ENCODE measurements around the gene ALK. TPM values are rescaled to one million over a fixed set of nuclear protein-coding genes. Genes with fewer than 3 reads are reported as not detected.

The ALK gene
- total and polyA plus RNA-seq, 10 of the 15 experiments (the other 5 are each of a cell fraction or from before 2014, with no cell fraction given): 0.11 TPM; not detected in 9

GRCh38 chr2:29786361-29786760, 135.0 kb downstream of the ALK start (continued):
- no peak for TF ChIP-seq CUX1 (IDR thresholded peaks at IDR 0.05; ENCODE audit: insufficient replicate concordance, low read depth, low read length)
- no peak for TF ChIP-seq IKZF2 (IDR thresholded peaks at IDR 0.05)

GRCh38 chr2:29783666-29784065, 137.7 kb downstream of the ALK start:
- no TSS peak for BruUV-seq (replicated peaks)
- 49% methylated on average over 6 of the region's 6 CpGs for WGBS (ENCODE audit: insufficient coverage, insufficient replicate concordance, low lambda C conversion rate, missing lambda C conversion rate)
- ChIA-PET RAD21 (ENCODE audit: unreplicated experiment) (no interaction called here), SMC1A (ENCODE audit: uncharacterized antibody, unreplicated experiment) (no interaction called here), POLR2A (no interaction called here), CTCF (no interaction called here)
- H3K4me3 ChIP-seq: no peak overlapping the region
- intact Hi-C loops (cut with micrococcal nuclease; ENCODE audit: unreplicated experiment) (no loop called here), in situ Hi-C loops (cut with MboI) (no loop called here)
- no peak overlapping the region for H2AFZ ChIP-seq (ENCODE audit: control insufficient read depth, low read depth, low read length)
- H3K79me2 ChIP-seq (ENCODE audit: control insufficient read depth, insufficient read depth, low read length): no peaks in the 10 kb centered on the region
- H3K27ac ChIP-seq (ENCODE audit: control insufficient read depth, insufficient read depth): no peak overlapping the region
- FAIRE-seq (no peak), DNase-seq (ENCODE audit: low read depth, low spot score) (no peak), ATAC-seq (no peak)
- no peak overlapping the region for H3K4me2 ChIP-seq (ENCODE audit: control insufficient read depth, insufficient read depth)
- H3K9me3 ChIP-seq (replicated peaks; ENCODE audit: control insufficient read depth, insufficient read depth, low read length): no peaks in the 10 kb centered on the region
- no peaks in the 10 kb centered on the region for H4K20me1 ChIP-seq (ENCODE audit: control insufficient read depth, insufficient read depth)
- H3K9ac ChIP-seq (ENCODE audit: control insufficient read depth, insufficient read depth, low read length): no peak overlapping the region
- no peaks in the 10 kb centered on the region for H3K27me3 ChIP-seq (replicated peaks in 1 of 2; ENCODE audit: control insufficient read depth in 2 of 2, insufficient read depth in 2 of 2, low read length in 1 of 2)
- H3K4me1 ChIP-seq (ENCODE audit: control insufficient read depth, insufficient read depth, low read length): no peaks in the 10 kb centered on the region
- no peaks in the 10 kb centered on the region for H3K36me3 ChIP-seq (ENCODE audit: control insufficient read depth in 2 of 2, insufficient read depth in 2 of 2, low read length in 1 of 2)
- TF ChIP-seq CEBPZ (IDR thresholded peaks at IDR 0.05; ENCODE audit: low read depth, low read length) (no peak), NFYB (IDR thresholded peaks at IDR 0.05; ENCODE audit: insufficient read depth, low read depth, low read length) (no peak), USF2 (IDR thresholded peaks at IDR 0.05; ENCODE audit: borderline replicate concordance, low read depth, low read length) (no peak), ZNF592 (IDR thresholded peaks at IDR 0.05) (no peak), TCF12 (IDR thresholded peaks at IDR 0.05; ENCODE audit: low read depth, low read length) (no peak), TARDBP (IDR thresholded peaks at IDR 0.05; ENCODE audit: borderline replicate concordance) (no peak)

Measured in GM12878 (cell line).